ENCODE results near the gene CLEC4G.

CLEC4G gene, protein sequence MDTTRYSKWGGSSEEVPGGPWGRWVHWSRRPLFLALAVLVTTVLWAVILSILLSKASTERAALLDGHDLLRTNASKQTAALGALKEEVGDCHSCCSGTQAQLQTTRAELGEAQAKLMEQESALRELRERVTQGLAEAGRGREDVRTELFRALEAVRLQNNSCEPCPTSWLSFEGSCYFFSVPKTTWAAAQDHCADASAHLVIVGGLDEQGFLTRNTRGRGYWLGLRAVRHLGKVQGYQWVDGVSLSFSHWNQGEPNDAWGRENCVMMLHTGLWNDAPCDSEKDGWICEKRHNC

DNA sequence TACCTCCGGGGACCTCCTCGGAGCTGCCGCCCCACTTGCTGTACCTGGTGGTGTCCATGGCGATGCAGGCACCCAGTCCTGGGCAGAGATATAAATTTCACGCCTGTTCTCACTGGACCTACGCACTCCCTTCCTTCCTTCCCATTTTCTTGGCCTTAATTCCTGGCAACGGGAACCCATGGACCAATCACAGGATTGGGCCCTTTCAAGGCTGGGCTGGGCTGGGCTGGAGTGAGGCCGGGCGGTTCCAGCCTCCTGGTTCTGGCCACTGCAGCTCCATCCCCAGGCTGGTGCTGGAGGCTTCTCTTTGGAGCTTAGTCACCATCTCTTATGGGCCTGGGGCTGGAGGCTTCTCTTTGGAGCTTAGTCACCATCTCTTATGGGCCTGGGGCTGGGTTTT lies at the start of gene CLEC4G:
TSS of gene CLEC4G (minus strand) at position 66 of the 400 bp plus-strand sequence. CDS start at position 58, 8 bp downstream.
- Histone ChIP-seq H3K9me3 (ENCODE audit: severe bottlenecking) (no peaks in the 10 kb centered on the region), H3K4me3 (ENCODE audit: low read depth, low read length) (no peak within 1 kb of the TSS), H3K27ac (no peak within 1 kb of the TSS), H3K36me3 (no peaks in the 10 kb centered on the region), H3K27me3 (ENCODE audit: insufficient read depth, low read depth, severe bottlenecking) (no peaks in the 10 kb centered on the region)
- TF ChIP-seq CTCF (IDR thresholded peaks at IDR 0.05; ENCODE audit: low read depth, low read length): no peak
- DNase-seq: no peak

DNA sequence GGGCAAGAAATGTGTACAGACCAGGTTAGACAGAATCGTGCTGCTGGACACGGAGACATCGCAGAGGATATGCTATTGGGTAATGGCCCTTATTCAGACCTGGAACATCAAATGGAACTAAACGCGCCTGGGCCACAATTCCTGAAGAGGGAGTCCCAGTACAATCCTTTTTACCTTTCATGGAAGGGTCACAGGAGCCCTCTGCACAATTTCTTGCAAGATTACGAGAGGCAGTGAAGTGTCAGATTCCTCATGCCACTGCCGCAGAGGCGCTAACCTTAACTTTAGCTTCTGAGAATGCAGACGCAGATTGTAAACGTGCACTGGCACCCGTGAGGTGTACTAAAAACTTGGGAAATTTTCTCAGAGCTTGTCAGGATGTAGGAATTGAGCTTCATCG lies 49.2 kb upstream of the CLEC4G start:
- no peak overlapping the region for H3K4me3 ChIP-seq (ENCODE audit: low read depth, low read length)
- DNase-seq: no peak

GRCh38 chr19:7779631-7780486 lies 47.9 kb upstream of the CLEC4G start:
- H3K27me3 ChIP-seq (ENCODE audit: insufficient read depth, low read depth, severe bottlenecking): no peaks in the 10 kb centered on the region
- H3K4me3 ChIP-seq (ENCODE audit: low read depth, low read length): no peak overlapping the region
- TF ChIP-seq CTCF (IDR thresholded peaks at IDR 0.05; ENCODE audit: low read depth, low read length): no peak
- DNase-seq: no peak
- no peaks in the 10 kb centered on the region for H3K36me3 ChIP-seq
- no peak overlapping the region for H3K27ac ChIP-seq
- peaks cover under 1% of the 10 kb centered on the region for H3K9me3 ChIP-seq (ENCODE audit: severe bottlenecking)

More for the DNA sequence above, 49.2 kb upstream of the CLEC4G start:
- Histone ChIP-seq H3K9me3 (ENCODE audit: severe bottlenecking) (peaks cover 5% of the 10 kb centered on the region), H3K27ac (no peak overlapping the region), H3K36me3 (no peaks in the 10 kb centered on the region), H3K27me3 (ENCODE audit: insufficient read depth, low read depth, severe bottlenecking) (no peaks in the 10 kb centered on the region)
- no peak for TF ChIP-seq CTCF (IDR thresholded peaks at IDR 0.05; ENCODE audit: low read depth, low read length)

DNA sequence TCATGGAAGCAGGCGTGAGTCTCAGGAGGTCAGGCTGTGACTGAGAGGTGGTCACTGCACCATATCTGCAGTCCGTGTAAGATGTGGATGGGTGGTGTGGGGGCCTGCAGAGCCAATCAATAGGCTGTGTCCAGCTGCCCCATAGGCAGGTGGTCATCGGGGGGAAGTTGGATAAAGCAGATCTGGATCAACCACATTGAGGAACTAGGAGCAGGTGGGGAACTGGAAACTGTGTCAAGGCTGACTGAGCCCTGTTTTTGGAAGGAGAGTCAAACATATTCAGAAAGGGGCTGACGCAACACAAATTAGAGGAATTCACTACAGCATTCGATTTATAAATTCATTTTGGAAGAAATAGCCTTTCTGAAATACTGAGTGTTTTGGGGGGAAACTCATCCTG lies 46.2 kb upstream of the CLEC4G start:
- no peak for DNase-seq
- Histone ChIP-seq H3K27ac (no peak overlapping the region), H3K27me3 (ENCODE audit: insufficient read depth, low read depth, severe bottlenecking) (no peaks in the 10 kb centered on the region), H3K4me3 (ENCODE audit: low read depth, low read length) (no peak overlapping the region), H3K36me3 (no peaks in the 10 kb centered on the region), H3K9me3 (ENCODE audit: severe bottlenecking) (no peaks in the 10 kb centered on the region)
- no peak for TF ChIP-seq CTCF (IDR thresholded peaks at IDR 0.05; ENCODE audit: low read depth, low read length)

DNA sequence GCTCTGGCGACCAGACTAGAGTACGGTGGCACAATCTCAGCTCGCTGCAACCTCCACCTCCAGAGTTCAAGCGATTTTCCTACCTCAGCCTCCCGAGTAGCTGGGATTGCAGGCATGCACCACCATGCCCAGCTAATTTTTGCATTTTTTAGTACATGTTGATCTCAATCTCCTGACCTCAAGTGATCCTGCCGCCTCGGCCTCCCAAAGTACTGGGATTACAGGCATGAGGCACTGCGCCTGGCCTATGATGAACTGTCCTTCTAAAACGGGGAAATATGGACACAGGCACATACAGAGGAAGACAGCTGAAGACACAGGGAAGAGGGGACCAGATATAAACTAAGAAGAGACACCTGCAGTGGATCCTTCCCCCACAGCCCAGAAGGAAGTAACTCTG lies 43.9 kb upstream of the CLEC4G start:
- Histone ChIP-seq H3K27ac (no peak overlapping the region), H3K27me3 (ENCODE audit: insufficient read depth, low read depth, severe bottlenecking) (no peaks in the 10 kb centered on the region), H3K36me3 (no peaks in the 10 kb centered on the region), H3K9me3 (ENCODE audit: severe bottlenecking) (no peaks in the 10 kb centered on the region), H3K4me3 (ENCODE audit: low read depth, low read length) (no peak overlapping the region)
- no peak for TF ChIP-seq CTCF (IDR thresholded peaks at IDR 0.05; ENCODE audit: low read depth, low read length)
- no peak for DNase-seq

Data from WERI-Rb-1 (cell line).